Natural killer cell treated with Interleukin-12 subunit alpha and Interleukin-12 subunit beta and Interleukin-15 and Interleukin-18, amount 100 ng/mL, for 72 hours (primary cell): ENCODE results near the gene CYP19A1. TPM values are rescaled to one million over a fixed set of nuclear protein-coding genes. Genes with fewer than 3 reads are reported as not detected.

Experiments
- ATAC-seq, 2 donors: fragments of 150-1000 bp; cut with Tn5 transposase in 1 of 2; sonication (Bioruptor Pico), chemical (Tn5 transposase) in 1 of 2; 2 replicates each; pipeline ENCODE4 v1.10.0; 2021
- DNase-seq: peaks from one replicate; pipeline ENCODE4 v3.0.0; 2022; ENCODE audit warnings: low spot score
- H3K27ac Mint-ChIP-seq, 2 donors: 1 replicate in 1 of 2; 2 replicates in 1 of 2; pipeline ENCODE4 v1.8.0; 2022; ENCODE audit warnings: mixed read lengths in 2 of 2, mild to moderate bottlenecking in 1 of 2, moderate library complexity in 1 of 2
- H3K27me3 Mint-ChIP-seq, 2 donors: 1 replicate in 1 of 2; 2 replicates in 1 of 2; pipeline ENCODE4 v1.8.0; 2022; ENCODE audit warnings: mixed read lengths in 2 of 2
- H3K36me3 Mint-ChIP-seq: one replicate; pipeline ENCODE4 v1.8.0; 2022; ENCODE audit warnings: mixed read lengths
- H3K4me1 Mint-ChIP-seq, 2 donors: 1 replicate in 1 of 2; 2 replicates in 1 of 2; pipeline ENCODE4 v1.8.0; 2022; ENCODE audit warnings: low read depth in 2 of 2, mixed read lengths in 2 of 2, mild to moderate bottlenecking in 1 of 2
- H3K4me3 Mint-ChIP-seq: one replicate; pipeline ENCODE4 v1.8.0; 2022; ENCODE audit warnings: mixed read lengths
- H3K9me3 Mint-ChIP-seq: 2 replicates; pipeline ENCODE4 v1.8.0; 2022; ENCODE audit warnings: mixed read lengths
- total RNA-seq, 2 donors: library from RNA; stranded (reverse); gene quantifications; one replicate each; pipeline ENCODE4 v1.2.3, GENCODE V29; 2022

CYP19A1 gene
- total RNA-seq, 2 donors from 2014 or later: not detected

DNA sequence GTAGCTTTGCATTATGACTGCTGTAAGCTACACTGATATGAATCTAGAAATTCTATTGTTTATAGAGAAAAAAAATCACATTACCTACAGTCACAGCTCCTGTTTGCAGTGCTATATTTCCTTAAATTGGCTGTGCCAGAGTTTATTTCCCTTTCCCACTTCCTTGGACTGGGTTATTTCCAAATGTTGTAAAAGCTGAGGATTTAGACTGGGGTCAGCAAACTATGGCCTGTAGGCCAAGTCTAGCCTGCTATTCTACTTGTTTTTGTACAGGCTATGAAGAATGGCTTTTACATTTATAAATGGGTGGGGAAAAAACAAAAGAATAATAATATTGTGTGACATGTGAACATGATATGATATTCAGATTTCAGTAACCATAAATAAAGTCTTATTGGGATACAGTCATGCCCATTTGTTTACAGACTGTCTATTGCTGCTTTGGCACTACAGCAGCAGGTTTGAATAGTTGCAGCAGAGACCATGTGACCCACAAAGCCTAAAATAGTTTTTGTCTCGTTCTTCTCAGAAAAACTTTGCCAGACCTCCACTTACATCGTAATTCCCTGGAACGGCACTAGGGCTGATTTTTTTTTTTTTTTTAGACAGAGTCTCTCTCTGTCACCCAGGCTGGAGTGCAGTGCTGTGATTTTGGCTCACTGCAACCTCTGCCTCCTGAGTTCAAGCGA, 10.9 kb upstream of the CYP19A1 start:
- Mint-ChIP-seq H3K36me3 (no peaks in the 10 kb centered on the region), H3K4me1 (no peaks in the 10 kb centered on the region), H3K27me3 (peaks cover 28 to 39% of the 10 kb centered on the region in 2 donors), H3K27ac (no peak overlapping the region), H3K4me3 (no peak overlapping the region), H3K9me3 (peaks cover under 1% of the 10 kb centered on the region)
- no peak for ATAC-seq
- no peak for DNase-seq

DNA sequence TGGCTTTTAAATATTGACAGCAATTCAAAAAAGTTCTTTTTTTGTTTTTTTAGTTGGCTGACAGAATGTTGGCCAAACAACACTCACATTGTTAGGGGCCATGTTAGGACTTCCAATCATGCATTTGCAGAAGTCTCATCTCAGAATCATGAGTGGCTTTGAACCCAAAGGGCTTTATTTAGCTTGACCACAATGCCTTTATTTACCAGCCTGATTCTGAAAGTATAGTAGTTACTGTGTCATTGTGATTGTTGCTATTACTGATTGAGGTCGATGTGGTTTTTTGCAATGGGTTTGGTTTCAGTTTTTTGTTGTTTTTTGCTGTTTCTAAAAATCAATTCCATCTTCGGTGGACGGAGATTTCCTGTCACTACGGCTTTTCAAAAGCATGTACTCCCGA, 10.3 kb upstream of the CYP19A1 start:
- no peak overlapping the region for H3K27ac Mint-ChIP-seq
- peaks cover 26 to 33% of the 10 kb centered on the region in 2 donors for H3K27me3 Mint-ChIP-seq
- ATAC-seq (no peak), DNase-seq (no peak)
- H3K4me1 Mint-ChIP-seq: no peaks in the 10 kb centered on the region
- H3K36me3 Mint-ChIP-seq: no peaks in the 10 kb centered on the region
- no peaks in the 10 kb centered on the region for H3K9me3 Mint-ChIP-seq
- H3K4me3 Mint-ChIP-seq: no peak overlapping the region

DNA sequence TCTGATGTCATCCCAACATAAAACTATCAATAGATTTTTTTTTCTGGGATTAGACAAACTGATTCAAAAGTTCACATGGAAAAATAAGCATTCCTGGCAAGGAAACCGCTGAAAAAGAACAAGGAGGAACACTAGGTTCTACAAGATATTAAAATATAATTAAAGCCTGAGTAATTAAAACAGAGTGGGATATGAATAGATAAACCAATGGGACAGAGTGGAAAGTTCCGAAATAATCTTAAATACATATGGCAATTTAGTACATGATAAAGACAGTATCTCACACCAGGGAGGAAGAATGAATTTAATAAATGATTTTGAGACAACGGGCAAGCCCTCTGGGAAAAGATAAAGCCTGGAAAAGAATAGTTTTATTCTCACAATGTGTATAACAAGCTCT, 7.7 kb upstream of the CYP19A1 start:
- Mint-ChIP-seq H3K27ac (no peak overlapping the region), H3K36me3 (no peaks in the 10 kb centered on the region), H3K9me3 (no peaks in the 10 kb centered on the region), H3K4me1 (no peaks in the 10 kb centered on the region), H3K4me3 (no peak overlapping the region), H3K27me3 (peaks cover 16 to 32% of the 10 kb centered on the region in 2 donors)
- DNase-seq (no peak), ATAC-seq (no peak)

DNA sequence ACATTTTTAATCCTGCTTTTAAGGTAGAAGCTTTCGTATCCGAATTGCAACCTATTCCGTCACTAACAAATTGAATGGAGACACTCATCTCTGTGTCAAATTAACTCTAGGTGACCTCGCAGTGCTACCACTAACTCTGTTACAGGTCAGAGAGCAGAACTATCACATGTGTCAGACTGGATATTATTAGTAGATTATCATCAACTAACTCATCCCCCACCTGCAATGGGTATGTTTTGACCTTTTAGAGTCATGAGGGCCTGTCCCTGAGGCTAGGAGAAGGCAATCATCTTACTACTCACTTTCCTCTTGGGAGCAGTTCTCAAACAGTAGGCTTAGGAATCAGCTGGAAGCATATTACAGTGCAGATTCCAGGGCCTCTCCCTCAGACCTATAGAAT, 5.1 kb upstream of the CYP19A1 start:
- ATAC-seq: no peak
- no peaks in the 10 kb centered on the region for H3K4me1 Mint-ChIP-seq

GRCh38 chr15:51342227-51342999, 4.0 kb upstream of the CYP19A1 start:
- H3K9me3 Mint-ChIP-seq: no peaks in the 10 kb centered on the region
- DNase-seq (no peak), ATAC-seq (no peak)
- no peaks in the 10 kb centered on the region for H3K36me3 Mint-ChIP-seq
- no peaks in the 10 kb centered on the region for H3K4me1 Mint-ChIP-seq
- no peak overlapping the region for H3K27ac Mint-ChIP-seq
- no peak overlapping the region for H3K4me3 Mint-ChIP-seq
- peaks cover 19 to 41% of the 10 kb centered on the region in 2 donors for H3K27me3 Mint-ChIP-seq

More for the DNA sequence above, 5.1 kb upstream of the CYP19A1 start:
- Mint-ChIP-seq H3K27ac (no peak overlapping the region), H3K27me3 (peaks cover 19 to 41% of the 10 kb centered on the region in 2 donors), H3K4me3 (no peak overlapping the region), H3K36me3 (no peaks in the 10 kb centered on the region), H3K9me3 (no peaks in the 10 kb centered on the region)
- DNase-seq: no peak

DNA sequence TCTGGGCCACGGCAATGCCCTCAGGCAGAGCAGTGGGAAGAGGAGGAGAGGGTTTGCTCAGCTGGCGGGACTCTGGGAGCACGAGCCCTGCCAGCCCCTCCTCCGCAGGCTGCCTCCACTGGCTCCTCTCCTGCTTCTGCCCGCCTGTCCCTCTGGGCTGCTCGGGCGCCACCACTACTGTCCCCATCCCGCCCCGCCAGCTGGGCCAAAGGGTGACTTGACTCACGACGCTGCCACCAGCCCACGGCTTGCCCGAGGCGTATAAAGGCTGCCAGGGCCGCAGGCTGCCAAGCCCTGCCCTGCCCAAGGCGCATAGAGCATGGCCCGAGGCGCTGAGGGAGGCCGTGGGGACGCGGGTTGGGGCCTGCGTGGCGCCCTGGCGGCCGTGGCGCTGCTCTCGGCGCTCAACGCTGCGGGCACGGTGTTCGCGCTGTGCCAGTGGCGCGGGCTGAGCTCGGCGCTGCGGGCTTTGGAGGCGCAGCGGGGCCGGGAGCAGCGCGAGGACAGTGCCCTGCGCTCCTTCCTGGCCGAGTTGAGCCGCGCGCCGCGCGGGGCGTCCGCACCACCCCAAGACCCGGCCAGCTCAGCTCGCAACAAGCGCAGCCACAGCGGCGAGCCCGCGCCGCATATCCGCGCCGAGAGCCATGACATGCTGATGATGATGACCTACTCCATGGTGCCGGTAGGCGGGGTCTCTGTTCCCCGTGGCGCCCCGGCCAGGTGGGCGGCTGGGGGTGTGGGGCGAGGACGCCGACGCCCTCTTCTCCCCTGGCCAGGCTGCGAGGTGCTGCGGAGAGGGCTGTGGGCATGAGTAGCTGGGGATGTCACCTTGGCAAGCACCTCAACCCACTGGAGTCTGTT, 3.2 kb upstream of the CYP19A1 start, which contains the start of gene GLDN:
GLDN (plus strand) TSS at position 290 of the 861 bp plus-strand sequence; CDS start at position 320, 30 bp downstream.
- H3K36me3 Mint-ChIP-seq: no peaks in the 10 kb centered on the region
- H3K27me3 Mint-ChIP-seq: peaks cover 19 to 41% of the 10 kb centered on the region in 2 donors
- no peaks in the 10 kb centered on the region for H3K4me1 Mint-ChIP-seq
- no peak within 1 kb of the TSS for H3K27ac Mint-ChIP-seq
- H3K4me3 Mint-ChIP-seq: no peak within 1 kb of the TSS
- no peak for DNase-seq
- no peaks in the 10 kb centered on the region for H3K9me3 Mint-ChIP-seq
- peak; percentile 22 to 29 for ATAC-seq

DNA sequence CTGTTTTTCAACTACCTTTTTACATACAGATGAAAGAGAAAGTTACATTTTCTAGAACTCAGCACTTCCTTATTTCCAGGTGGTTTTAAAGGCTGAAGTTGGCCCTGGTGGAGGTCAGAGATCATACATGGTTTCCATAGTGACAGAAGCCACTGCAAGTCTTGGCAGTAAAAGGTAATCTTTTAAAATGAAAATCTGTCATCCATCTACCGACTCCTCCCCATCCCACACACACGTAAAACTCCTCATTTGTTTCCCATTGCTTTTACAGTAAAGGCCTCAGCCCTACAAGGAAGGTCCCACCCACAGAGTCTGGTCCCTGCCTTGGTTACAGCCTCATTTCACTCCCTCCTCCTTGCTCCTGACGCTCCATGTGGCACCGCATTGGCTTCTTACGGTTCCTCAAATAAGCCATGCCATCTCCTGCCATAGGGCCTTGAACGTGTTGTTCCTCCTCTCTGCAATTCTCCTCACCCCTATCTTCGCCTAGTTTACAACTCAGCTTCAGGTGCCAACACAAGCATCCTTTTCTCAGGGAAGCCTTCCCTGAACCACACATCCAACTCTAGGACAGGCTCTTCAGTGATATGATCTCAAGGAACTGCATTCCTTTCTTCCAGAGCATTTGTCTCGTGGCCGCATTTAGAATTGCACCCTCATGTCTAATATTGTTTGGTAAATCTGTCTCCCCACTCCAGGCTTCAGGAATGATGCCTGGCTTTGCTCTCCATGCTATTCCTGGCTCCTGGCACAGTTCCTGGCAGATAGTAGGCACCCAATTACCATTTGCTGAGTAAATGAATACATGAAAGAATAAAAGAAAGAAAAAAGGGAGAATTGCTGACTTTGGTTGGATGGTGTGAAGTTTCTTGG, 2.6 kb downstream of the CYP19A1 start:
- Mint-ChIP-seq H3K27ac (no peak overlapping the region), H3K4me3 (no peak overlapping the region), H3K9me3 (no peaks in the 10 kb centered on the region), H3K36me3 (no peaks in the 10 kb centered on the region), H3K4me1 (no peaks in the 10 kb centered on the region), H3K27me3 (peaks cover 9 to 20% of the 10 kb centered on the region in 2 donors)
- ATAC-seq (no peak), DNase-seq (no peak)

- Mint-ChIP-seq H3K27ac (no peak overlapping the region), H3K36me3 (no peaks in the 10 kb centered on the region), H3K27me3 (peaks cover 10 to 15% of the 10 kb centered on the region in 2 donors), H3K4me1 (no peaks in the 10 kb centered on the region), H3K4me3 (no peak overlapping the region), H3K9me3 (no peaks in the 10 kb centered on the region)
- ATAC-seq (no peak), DNase-seq (no peak)
These were observed 3.3 kb downstream of the CYP19A1 start for GRCh38 chr15:51335087-51335486.

DNA sequence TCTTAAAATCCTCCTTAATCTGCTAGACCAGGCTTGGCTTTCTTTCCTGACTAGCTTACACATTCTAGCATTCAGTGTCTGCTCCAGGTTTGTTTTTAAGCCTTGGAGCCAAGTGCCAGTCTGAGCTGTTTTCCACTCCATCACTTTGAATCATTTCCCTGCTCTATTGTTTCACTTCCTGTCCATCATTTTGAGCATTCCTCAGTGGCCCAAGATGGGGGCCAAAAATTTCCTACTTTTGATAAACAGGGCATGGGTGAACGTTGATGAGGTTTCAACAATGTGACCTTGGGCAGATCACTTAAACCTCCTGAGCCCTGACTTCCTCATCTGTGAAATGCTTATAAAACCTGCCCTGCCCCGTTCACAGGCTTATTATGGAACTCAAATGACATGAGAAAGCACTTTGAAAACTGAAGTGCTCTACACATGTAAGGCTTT, 4.4 kb downstream of the CYP19A1 start:
- H3K4me1 Mint-ChIP-seq: no peaks in the 10 kb centered on the region
- DNase-seq (no peak), ATAC-seq (no peak)
- no peaks in the 10 kb centered on the region for H3K9me3 Mint-ChIP-seq
- no peak overlapping the region for H3K27ac Mint-ChIP-seq
- no peak overlapping the region for H3K4me3 Mint-ChIP-seq
- H3K36me3 Mint-ChIP-seq: no peaks in the 10 kb centered on the region
- peaks cover 8 to 9% of the 10 kb centered on the region in 2 donors for H3K27me3 Mint-ChIP-seq

- H3K4me3 Mint-ChIP-seq: no peak overlapping the region
These were observed 4.8 kb downstream of the CYP19A1 start for GRCh38 chr15:51333571-51333970.

DNA sequence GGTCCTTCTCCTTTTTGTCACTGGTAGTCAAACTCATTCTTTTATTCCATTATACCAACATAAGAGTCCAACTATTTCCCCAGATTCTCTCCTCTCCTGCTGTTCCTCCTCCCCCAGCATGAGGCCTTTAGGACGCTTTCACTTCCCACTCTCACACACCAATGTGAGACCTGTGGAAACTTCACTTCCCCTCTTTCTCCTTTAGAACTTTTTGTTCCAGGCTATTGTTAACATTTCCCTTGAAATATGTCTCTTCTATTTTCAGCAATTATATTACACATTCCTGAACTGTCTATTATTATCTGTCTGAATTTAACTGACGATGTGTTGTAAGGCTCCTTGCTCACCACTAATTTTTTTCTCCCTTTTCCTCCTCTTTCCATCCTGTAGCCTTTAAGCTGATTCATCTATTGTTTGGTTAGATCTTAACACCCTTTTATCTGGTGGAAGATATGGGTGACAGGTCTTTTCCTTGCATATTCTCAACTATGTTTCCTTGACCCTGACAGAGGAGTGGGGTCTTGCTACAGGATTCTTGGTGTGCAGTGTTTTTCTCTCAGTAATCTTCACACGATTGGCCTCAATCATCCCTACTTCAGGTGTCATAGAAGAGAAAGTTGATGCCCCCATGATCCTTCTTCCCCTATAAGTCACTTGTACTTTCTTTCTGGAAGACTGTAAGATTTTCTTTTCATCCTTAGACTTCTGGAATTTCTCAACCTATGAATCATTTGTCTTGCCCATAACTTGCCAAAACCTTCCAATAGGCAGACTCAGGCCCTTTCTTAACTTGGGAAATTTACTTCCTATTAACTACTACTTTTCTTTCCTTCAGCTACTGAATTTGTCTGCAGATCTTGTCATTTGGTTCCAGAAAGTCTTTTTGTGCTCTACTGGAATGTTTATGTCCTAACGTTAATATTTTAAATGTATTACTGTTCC, 5.9 kb downstream of the CYP19A1 start:
- Mint-ChIP-seq H3K36me3 (no peaks in the 10 kb centered on the region), H3K9me3 (no peaks in the 10 kb centered on the region), H3K4me3 (no peak overlapping the region), H3K4me1 (no peaks in the 10 kb centered on the region), H3K27ac (no peak overlapping the region), H3K27me3 (peaks cover 8 to 9% of the 10 kb centered on the region in 2 donors)
- DNase-seq (no peak), ATAC-seq (no peak)

More at GRCh38 chr15:51333571-51333970, 4.8 kb downstream of the CYP19A1 start:
- no peak overlapping the region for H3K27ac Mint-ChIP-seq
- H3K36me3 Mint-ChIP-seq: no peaks in the 10 kb centered on the region
- peaks cover 8 to 9% of the 10 kb centered on the region in 2 donors for H3K27me3 Mint-ChIP-seq
- no peaks in the 10 kb centered on the region for H3K4me1 Mint-ChIP-seq
- H3K9me3 Mint-ChIP-seq: no peaks in the 10 kb centered on the region
- ATAC-seq: no peak
- no peak for DNase-seq

DNA sequence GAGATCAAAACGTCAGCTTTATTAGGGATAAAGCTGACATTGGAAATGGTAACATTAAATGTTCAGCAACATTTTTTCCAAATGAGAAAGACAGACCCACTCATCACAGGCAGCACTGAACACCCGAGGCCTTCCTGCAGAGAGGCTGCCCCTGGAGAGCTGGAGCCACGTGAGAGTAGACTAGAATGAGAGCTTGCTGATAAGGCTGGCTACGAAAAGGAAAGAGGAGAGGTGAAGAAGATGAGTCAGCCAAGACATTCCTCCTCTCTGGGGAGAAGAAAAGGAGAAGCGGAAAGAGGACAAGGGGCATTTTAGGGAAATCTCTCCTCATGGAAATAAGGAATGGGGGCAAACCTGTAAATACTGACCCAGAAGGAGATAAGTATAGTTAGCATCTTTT, 7.3 kb downstream of the CYP19A1 start:
- Mint-ChIP-seq H3K4me3 (no peak overlapping the region), H3K27ac (no peak overlapping the region), H3K27me3 (peaks cover 7 to 9% of the 10 kb centered on the region in 2 donors), H3K9me3 (no peaks in the 10 kb centered on the region), H3K36me3 (no peaks in the 10 kb centered on the region), H3K4me1 (no peaks in the 10 kb centered on the region)
- DNase-seq: no peak
- no peak for ATAC-seq
